ENCODE data around the gene URI1.

The URI1 gene

GRCh38 chr19:30064348-30064699, 122.3 kb downstream of the URI1 start:
- H2AFZ ChIP-seq (ENCODE audit: low read length): no peak overlapping the region
- H3K4me1 ChIP-seq (ENCODE audit: insufficient read depth, low read length, severe bottlenecking): no peaks in the 10 kb centered on the region
- TF ChIP-seq EZH2 (IDR thresholded peaks at IDR 0.05; ENCODE audit: borderline replicate concordance, low read length) (no peak), CTCF (IDR thresholded peaks at IDR 0.05; ENCODE audit: low read length) (no peak)
- no peaks in the 10 kb centered on the region for H3K36me3 ChIP-seq (ENCODE audit: insufficient read depth, low read length)
- no peaks in the 10 kb centered on the region for H3K9me3 ChIP-seq (ENCODE audit: low read length)
- H3K9ac ChIP-seq (ENCODE audit: low read length): no peak overlapping the region
- H3K4me2 ChIP-seq (ENCODE audit: low read length): no peak overlapping the region
- H3K27ac ChIP-seq (ENCODE audit: low read depth, low read length, poor library complexity, severe bottlenecking): no peak overlapping the region
- H4K20me1 ChIP-seq (ENCODE audit: insufficient read depth, low read length): no peaks in the 10 kb centered on the region
- H3K9me2 ChIP-seq (ENCODE audit: low read depth, low read length): no peaks in the 10 kb centered on the region
- H3K27me3 ChIP-seq (ENCODE audit: insufficient read depth, low read length): no peaks in the 10 kb centered on the region
- H3K79me2 ChIP-seq (ENCODE audit: insufficient read depth, low read length): no peaks in the 10 kb centered on the region
- no peaks in the 10 kb centered on the region for H3F3A ChIP-seq (ENCODE audit: insufficient read depth, low read length)
- no peak overlapping the region for H3K4me3 ChIP-seq (ENCODE audit: low read depth, low read length, poor library complexity, severe bottlenecking)

- Histone ChIP-seq H3K4me1 (ENCODE audit: insufficient read depth, low read length, severe bottlenecking) (no peaks in the 10 kb centered on the region), H3K36me3 (ENCODE audit: insufficient read depth, low read length) (no peaks in the 10 kb centered on the region), H3F3A (ENCODE audit: insufficient read depth, low read length) (no peaks in the 10 kb centered on the region), H3K9me3 (ENCODE audit: low read length) (no peaks in the 10 kb centered on the region), H3K9me2 (ENCODE audit: low read depth, low read length) (no peaks in the 10 kb centered on the region), H3K27ac (ENCODE audit: low read depth, low read length, poor library complexity, severe bottlenecking) (no peak overlapping the region), H3K9ac (ENCODE audit: low read length) (no peak overlapping the region), H3K4me3 (ENCODE audit: low read depth, low read length, poor library complexity, severe bottlenecking) (no peak overlapping the region), H2AFZ (ENCODE audit: low read length) (no peak overlapping the region), H3K4me2 (ENCODE audit: low read length) (no peak overlapping the region), H4K20me1 (ENCODE audit: insufficient read depth, low read length) (no peaks in the 10 kb centered on the region), H3K79me2 (ENCODE audit: insufficient read depth, low read length) (no peaks in the 10 kb centered on the region), H3K27me3 (ENCODE audit: insufficient read depth, low read length) (no peaks in the 10 kb centered on the region)
- TF ChIP-seq CTCF (IDR thresholded peaks at IDR 0.05; ENCODE audit: low read length): no peak
- no peak for TF ChIP-seq EZH2 (IDR thresholded peaks at IDR 0.05; ENCODE audit: borderline replicate concordance, low read length)
Measured at GRCh38 chr19:30064771-30065494, 122.9 kb downstream of the URI1 start.

- Histone ChIP-seq H3K9ac (ENCODE audit: low read length) (no peak overlapping the region), H4K20me1 (ENCODE audit: insufficient read depth, low read length) (no peaks in the 10 kb centered on the region), H3K27me3 (ENCODE audit: insufficient read depth, low read length) (no peaks in the 10 kb centered on the region), H3K4me3 (ENCODE audit: low read depth, low read length, poor library complexity, severe bottlenecking) (no peak overlapping the region), H3K4me1 (ENCODE audit: insufficient read depth, low read length, severe bottlenecking) (no peaks in the 10 kb centered on the region), H3F3A (ENCODE audit: insufficient read depth, low read length) (no peaks in the 10 kb centered on the region), H3K79me2 (ENCODE audit: insufficient read depth, low read length) (no peaks in the 10 kb centered on the region), H3K9me2 (ENCODE audit: low read depth, low read length) (no peaks in the 10 kb centered on the region), H3K27ac (ENCODE audit: low read depth, low read length, poor library complexity, severe bottlenecking) (no peak overlapping the region), H2AFZ (ENCODE audit: low read length) (no peak overlapping the region), H3K9me3 (ENCODE audit: low read length) (no peaks in the 10 kb centered on the region), H3K36me3 (ENCODE audit: insufficient read depth, low read length) (no peaks in the 10 kb centered on the region), H3K4me2 (ENCODE audit: low read length) (no peak overlapping the region)
- TF ChIP-seq CTCF (IDR thresholded peaks at IDR 0.05; ENCODE audit: low read length): no peak
- TF ChIP-seq EZH2 (IDR thresholded peaks at IDR 0.05; ENCODE audit: borderline replicate concordance, low read length): no peak
Measured at GRCh38 chr19:30065680-30066606, 123.9 kb downstream of the URI1 start.
